OCI-LY1 (cell line): ENCODE measurements around the gene USP36.

Experiments
- H2AFZ ChIP-seq: fragments of 200-600 bp; sonication (generic), shearing (Covaris generic); 2 replicates; pipeline ENCODE4 v1.6.0; 2014; ENCODE audit warnings: antibody characterized with exemption, mild to moderate bottlenecking, low read length
- H3F3A ChIP-seq: fragments of 200-600 bp; sonication (generic), shearing (Covaris generic); 2 replicates; pipeline ENCODE4 v1.6.0; 2014; ENCODE audit warnings: mild to moderate bottlenecking, antibody characterized with exemption, low read length, moderate library complexity; ENCODE audit not compliant: insufficient read depth
- H3K27ac ChIP-seq: fragments of 200-600 bp; sonication (generic); 2 replicates; pipeline ENCODE4 v1.5.1; 2014; ENCODE audit warnings: low read length, mixed run types, mild to moderate bottlenecking, low read depth; ENCODE audit not compliant: poor library complexity, severe bottlenecking
- H3K27me3 ChIP-seq: fragments of 200-600 bp; sonication (generic); 2 replicates; pipeline ENCODE4 v1.6.0; 2014; ENCODE audit warnings: antibody characterized with exemption, mild to moderate bottlenecking, low read length, moderate library complexity; ENCODE audit not compliant: insufficient read depth
- H3K36me3 ChIP-seq: fragments of 200-600 bp; sonication (generic); 2 replicates; pipeline ENCODE4 v1.6.1; 2014; ENCODE audit warnings: mild to moderate bottlenecking, antibody characterized with exemption, low read length, moderate library complexity, mixed read lengths; ENCODE audit not compliant: insufficient read depth
- H3K4me1 ChIP-seq: fragments of 200-600 bp; sonication (generic); 2 replicates; pipeline ENCODE4 v1.5.1; 2014; ENCODE audit warnings: mild to moderate bottlenecking, low read length, moderate library complexity; ENCODE audit not compliant: insufficient read depth, severe bottlenecking
- H3K4me2 ChIP-seq: fragments of 200-600 bp; sonication (generic), shearing (Covaris generic); 2 replicates; pipeline ENCODE4 v1.6.1; 2014; ENCODE audit warnings: low read length
- H3K4me3 ChIP-seq: fragments of 200-600 bp; sonication (generic); 2 replicates; pipeline ENCODE4 v1.5.1; 2014; ENCODE audit warnings: low read length, low read depth, mild to moderate bottlenecking, mixed read lengths; ENCODE audit not compliant: poor library complexity, severe bottlenecking
- H3K79me2 ChIP-seq: fragments of 200-600 bp; shearing (Covaris generic); 2 replicates; pipeline ENCODE4 v1.6.1; 2016; ENCODE audit warnings: mixed run types, low read length, mixed read lengths; ENCODE audit not compliant: insufficient read depth
- H3K9ac ChIP-seq: fragments of 200-600 bp; sonication (generic), shearing (Covaris generic); 2 replicates; pipeline ENCODE4 v1.6.1; 2014; ENCODE audit warnings: mild to moderate bottlenecking, low read length, mixed read lengths
- H3K9me2 ChIP-seq: fragments of 200-600 bp; sonication (generic), shearing (Covaris generic); 2 replicates; pipeline ENCODE4 v1.6.1; 2014; ENCODE audit warnings: low read depth, mild to moderate bottlenecking, low read length, mixed read lengths
- H3K9me3 ChIP-seq: fragments of 200-600 bp; shearing (Covaris generic); 2 replicates; pipeline ENCODE4 v1.6.1; 2014; ENCODE audit warnings: low read length, mixed read lengths
- H4K20me1 ChIP-seq: fragments of 200-600 bp; sonication (generic), shearing (Covaris generic); 2 replicates; pipeline ENCODE4 v1.6.0; 2016; ENCODE audit warnings: mild to moderate bottlenecking, low read length; ENCODE audit not compliant: insufficient read depth
- CTCF ChIP-seq: fragments of 200-600 bp; sonication (generic), shearing (Covaris generic); IDR thresholded peaks from 2 replicates; pipeline ENCODE4 v1.5.1; 2017; ENCODE audit warnings: mild to moderate bottlenecking, antibody characterized with exemption, low read length, moderate library complexity, mixed read lengths
- EZH2 ChIP-seq: fragments of 200-600 bp; sonication (generic), shearing (Covaris generic); IDR thresholded peaks from 2 replicates; pipeline ENCODE4 v1.8.0; 2017; ENCODE audit warnings: borderline replicate concordance, mixed run types, mild to moderate bottlenecking, antibody characterized with exemption, low read length, moderate library complexity, mixed read lengths

Gene USP36

GRCh38 chr17:78888941-78889518, 48.4 kb upstream of the USP36 start:
- Histone ChIP-seq H3K4me2 (no peak overlapping the region), H3K79me2 (no peaks in the 10 kb centered on the region), H3K36me3 (no peaks in the 10 kb centered on the region), H3F3A (no peaks in the 10 kb centered on the region), H3K27me3 (0 out of 2 replicates have a peak, but pooled peaks cover 6% of the 10 kb centered on the region), H3K9me3 (no peaks in the 10 kb centered on the region), H3K9ac (no peak overlapping the region), H2AFZ (no peak overlapping the region), H3K27ac (no peak overlapping the region), H3K9me2 (no peaks in the 10 kb centered on the region), H3K4me3 (no peak overlapping the region), H3K4me1 (no peaks in the 10 kb centered on the region), H4K20me1 (no peaks in the 10 kb centered on the region)
- TF ChIP-seq EZH2 (no peak), CTCF (no peak)

DNA sequence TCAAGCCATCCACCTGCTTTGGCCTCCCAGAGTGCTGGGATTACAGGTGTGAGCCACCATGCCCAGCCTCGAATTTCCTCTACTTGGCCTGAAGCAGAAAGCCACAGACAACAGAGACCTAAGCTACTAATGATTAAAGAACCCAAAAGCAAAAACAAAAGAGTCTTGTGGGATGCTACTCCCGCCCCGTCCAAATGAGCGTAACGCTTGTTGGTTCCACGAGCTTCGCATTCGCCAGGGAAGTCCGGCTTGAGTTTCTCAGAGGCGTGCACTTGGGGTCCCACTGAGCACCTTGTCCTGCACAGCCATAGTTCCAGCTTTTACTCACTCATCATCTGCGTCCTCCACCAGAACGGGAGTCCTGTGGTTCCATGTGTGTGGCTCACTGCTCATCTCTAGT, 46.3 kb upstream of the USP36 start:
- Histone ChIP-seq H3K9me3 (no peaks in the 10 kb centered on the region), H3K4me2 (no peak overlapping the region), H4K20me1 (no peaks in the 10 kb centered on the region), H2AFZ (no peak overlapping the region), H3K27ac (no peak overlapping the region), H3K4me3 (no peak overlapping the region), H3F3A (no peaks in the 10 kb centered on the region), H3K9me2 (no peaks in the 10 kb centered on the region), H3K36me3 (no peaks in the 10 kb centered on the region), H3K9ac (no peak overlapping the region), H3K27me3 (no peaks in the 10 kb centered on the region), H3K79me2 (no peaks in the 10 kb centered on the region), H3K4me1 (no peaks in the 10 kb centered on the region)
- TF ChIP-seq EZH2 = no peak
- no peak for TF ChIP-seq CTCF

- no peak overlapping the region for H3K9ac ChIP-seq
- H3K27ac ChIP-seq = no peak overlapping the region
Measured at GRCh38 chr17:78885956-78886355, 45.3 kb upstream of the USP36 start.

More at GRCh38 chr17:78885956-78886355, 45.3 kb upstream of the USP36 start:
- Histone ChIP-seq H3F3A (no peaks in the 10 kb centered on the region), H3K79me2 (no peaks in the 10 kb centered on the region), H3K9me3 (no peaks in the 10 kb centered on the region), H2AFZ (no peak overlapping the region), H3K27me3 (no peaks in the 10 kb centered on the region), H3K9me2 (no peaks in the 10 kb centered on the region), H3K4me3 (no peak overlapping the region), H3K36me3 (no peaks in the 10 kb centered on the region), H4K20me1 (no peaks in the 10 kb centered on the region), H3K4me2 (no peak overlapping the region), H3K4me1 (no peaks in the 10 kb centered on the region)
- TF ChIP-seq EZH2 (no peak), CTCF (no peak)
